Measurements from ENCODE around the gene AP1AR. TPM values are rescaled to one million over a fixed set of nuclear protein-coding genes. Genes with fewer than 3 reads are reported as not detected.

Gene AP1AR
- total and polyA plus RNA-seq, 2 of the 8 experiments (the other 6 are each of a cell fraction or from before 2014, with no cell fraction given) = 5.3 to 27.7 TPM

GRCh38 chr4:112234952-112235609 lies 3.5 kb downstream of the AP1AR start (continued):
- TF ChIP-seq ATF2 (IDR thresholded peaks at IDR 0.05; ENCODE audit: low read length) (no peak), SP1 (IDR thresholded peaks at IDR 0.05; ENCODE audit: low read depth, low read length) (no peak)
